CD4-positive, alpha-beta memory T cell (primary cell): Measurements from ENCODE around the gene B9D1. TPM values are rescaled to one million over a fixed set of nuclear protein-coding genes. Genes with fewer than 3 reads are reported as not detected.

Experiments
- CTCF ChIA-PET: fragments of 350-600 bp; sonication (Branson Sonifier 250); formaldehyde crosslinking; loops from one replicate; lab custom pipeline; 2021; ENCODE audit warnings: inconsistent platforms; ENCODE audit not compliant: partially characterized antibody; lab: Charles Lee
- POLR2A ChIA-PET: fragments of 350-600 bp; sonication (Branson Sonifier 250); formaldehyde crosslinking; loops from one replicate; lab custom pipeline; 2021; ENCODE audit not compliant: partially characterized antibody; lab: Charles Lee
- DNase-seq, 5 donors: peaks; one replicate each; pipeline versions ENCODE4 v3.0.0 to v3.0.0-alpha.2; 2020 to 2022; ENCODE audit warnings: mixed read lengths in 1 of 5
- H3K27ac ChIP-seq: one replicate; pipeline ENCODE4 v1.7.0; 2013; ENCODE audit warnings: low read depth, low read length
- H3K27me3 ChIP-seq: 2 replicates; pipeline ENCODE4 v1.7.0; 2013; ENCODE audit warnings: mild to moderate bottlenecking, low read length, moderate library complexity; ENCODE audit not compliant: insufficient read depth
- H3K36me3 ChIP-seq: 2 replicates; pipeline ENCODE4 v1.7.0; 2013; ENCODE audit warnings: mild to moderate bottlenecking, low read length, moderate library complexity; ENCODE audit not compliant: insufficient read depth
- H3K4me1 ChIP-seq: 2 replicates; pipeline ENCODE4 v1.7.0; 2013; ENCODE audit warnings: mild to moderate bottlenecking, low read length, moderate library complexity; ENCODE audit not compliant: insufficient read depth
- H3K4me3 ChIP-seq, 2 donors: one replicate each; pipeline ENCODE4 v1.7.0; 2013; ENCODE audit warnings: low read length in 2 of 2, mild to moderate bottlenecking in 1 of 2
- H3K9me3 ChIP-seq, 2 donors: one replicate each; pipeline ENCODE4 v1.7.0; 2013; ENCODE audit warnings: low read length in 2 of 2, control low read depth in 1 of 2; ENCODE audit not compliant: control insufficient read depth in 1 of 2
- H3K27ac Mint-ChIP-seq, 7 donors: one replicate each; pipeline ENCODE4 v1.8.0; 2020 to 2021; ENCODE audit warnings: mixed read lengths in 7 of 7, mild to moderate bottlenecking in 6 of 7, inconsistent platforms in 3 of 7, moderate library complexity in 3 of 7
- H3K27me3 Mint-ChIP-seq, 2 donors: one replicate each; pipeline ENCODE4 v1.8.0; 2020 to 2021; ENCODE audit warnings: mixed read lengths in 2 of 2
- H3K36me3 Mint-ChIP-seq, 2 donors: one replicate each; pipeline ENCODE4 v1.8.0; 2020 to 2021; ENCODE audit warnings: mixed read lengths in 2 of 2, inconsistent platforms in 1 of 2, mild to moderate bottlenecking in 1 of 2
- H3K4me1 Mint-ChIP-seq, 4 donors: one replicate each; pipeline ENCODE4 v1.8.0; 2020 to 2021; ENCODE audit warnings: mixed read lengths in 4 of 4, mild to moderate bottlenecking in 1 of 4
- H3K4me3 Mint-ChIP-seq, 8 donors: one replicate each; pipeline ENCODE4 v1.8.0; 2020 to 2021; ENCODE audit warnings: mixed read lengths in 8 of 8, mild to moderate bottlenecking in 7 of 8, moderate library complexity in 6 of 8, inconsistent platforms in 3 of 8
- H3K9me3 Mint-ChIP-seq, 8 donors: one replicate each; pipeline ENCODE4 v1.8.0; 2020 to 2021; ENCODE audit warnings: mixed read lengths in 8 of 8, mild to moderate bottlenecking in 5 of 8, inconsistent platforms in 3 of 8, moderate library complexity in 1 of 8
- intact Hi-C: fragments of 100-400 bp; cut with micrococcal nuclease; formaldehyde crosslinking; loops from one replicate; pipeline ENCODE4 v1.15.1; 2023
- polyA plus RNA-seq, 2 donors: library from polyadenylated mRNA; unstranded; fragments of 300-500 nt; fragmentation: Illumina TruSeq; gene quantifications; one replicate each; pipeline ENCODE4 v1.2.3, GENCODE V29; 2021
- total RNA-seq, 2 experiments: library from RNA; stranded (reverse); gene quantifications; one replicate each; pipeline ENCODE4 v1.2.3, GENCODE V29; 2021

Gene B9D1
- total and polyA plus RNA-seq, 4 experiments from 2014 or later = 0.29 to 2.8 (median 2.5) TPM; not detected in 1

DNA sequence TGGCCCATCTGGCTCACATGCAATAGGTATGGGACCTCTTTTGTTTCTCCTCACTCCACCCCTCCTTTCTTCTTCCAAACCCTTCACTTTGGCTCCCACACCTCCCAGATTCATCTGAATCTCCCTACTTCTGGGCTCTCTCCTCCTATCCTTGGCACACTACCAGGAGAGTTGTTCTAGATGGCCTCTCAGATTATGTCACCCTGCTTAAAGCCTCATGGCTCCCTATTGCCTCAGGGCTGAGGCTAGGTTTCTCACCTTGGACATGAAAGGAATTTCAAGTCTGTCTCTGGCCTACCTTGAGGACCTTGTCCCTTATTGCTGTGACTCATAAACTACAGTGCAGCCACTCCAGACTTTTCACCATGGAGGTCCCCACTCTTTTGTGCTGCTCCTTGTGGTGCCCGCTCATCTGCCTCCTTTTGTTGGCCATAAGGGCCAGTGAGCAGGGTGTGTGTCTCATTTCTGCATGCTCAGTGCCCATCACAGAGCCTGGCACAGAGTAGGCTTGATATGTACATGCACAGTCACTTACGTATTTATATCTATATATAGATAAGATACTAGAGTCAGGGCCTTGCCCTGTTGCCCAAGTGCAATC is 25.5 kb upstream of the B9D1 start:
- H3K4me3 ChIP-seq = no peak overlapping the region
- H3K27ac Mint-ChIP-seq = peak overlapping the region in 1 of 7 donors; percentile 43
- no peaks in the 10 kb centered on the region for H3K36me3 ChIP-seq
- CTCF ChIA-PET = interaction anchor here (2.1 kb wide), 1 partner anchor 25 kb away, joined by 6 read pairs; no protein-coding TSS in a partner anchor
- no peak overlapping the region for H3K27ac ChIP-seq
- no peaks in the 10 kb centered on the region for H3K9me3 ChIP-seq
- POLR2A ChIA-PET = no interaction called here
- H3K4me1 ChIP-seq = no peaks in the 10 kb centered on the region
- H3K9me3 Mint-ChIP-seq = no peaks in the 10 kb centered on the region
- no peaks in the 10 kb centered on the region for H3K27me3 Mint-ChIP-seq
- no peak for DNase-seq
- no peak overlapping the region for H3K4me3 Mint-ChIP-seq
- intact Hi-C loops = no loop called here
- no peaks in the 10 kb centered on the region for H3K27me3 ChIP-seq
- H3K36me3 Mint-ChIP-seq = peaks cover 6 to 15% of the 10 kb centered on the region in 2 donors
- peaks cover 0 to 4% (median 2%) of the 10 kb centered on the region in 4 donors for H3K4me1 Mint-ChIP-seq

DNA sequence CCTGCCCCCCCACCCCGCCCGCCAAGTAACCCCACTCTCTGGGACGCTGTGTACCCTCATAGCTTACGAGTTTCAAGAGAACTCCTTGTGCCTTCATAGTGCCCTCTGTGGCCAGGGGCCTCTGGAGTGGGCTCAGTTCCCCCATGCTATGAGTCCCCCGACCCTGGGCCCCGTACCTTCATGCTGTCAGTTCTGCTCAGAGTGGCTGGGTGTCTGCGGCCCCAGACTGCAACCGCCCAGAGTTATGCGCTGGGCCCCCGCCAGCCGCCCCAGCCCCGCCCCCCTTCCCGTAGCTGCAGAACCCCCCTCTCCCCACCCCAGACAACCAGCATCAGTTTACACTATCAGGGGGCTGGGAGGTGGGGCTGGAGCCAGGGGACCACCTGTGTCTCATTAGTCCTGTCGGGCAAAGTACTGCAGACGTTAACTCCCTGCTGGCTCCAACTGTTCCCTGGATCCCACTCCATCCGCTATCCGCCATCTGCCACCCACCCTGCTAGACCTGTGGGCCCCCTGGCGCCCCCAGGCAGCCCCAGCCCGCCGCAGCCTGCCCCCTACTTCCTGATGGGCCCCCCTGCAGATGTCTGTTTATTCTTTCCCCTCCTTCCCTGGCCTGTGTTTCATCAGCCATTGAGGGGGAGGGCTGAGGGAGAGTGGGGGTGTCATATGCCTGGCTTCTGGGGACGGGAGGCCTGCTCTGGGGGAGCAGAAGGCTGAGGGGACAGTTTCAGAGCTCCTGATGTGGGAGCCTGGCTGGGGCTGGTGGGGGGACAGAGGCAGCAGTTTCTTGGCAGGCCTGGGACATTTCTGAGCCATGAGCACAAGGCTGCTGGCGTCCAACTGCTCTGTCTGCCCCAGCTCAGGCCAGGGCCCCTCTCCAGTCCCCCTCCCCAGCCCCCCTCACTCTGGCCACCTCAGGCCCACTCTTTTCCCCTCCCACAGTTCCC is 24.7 kb upstream of the B9D1 start, which contains the start of gene MFAP4:
Gene MFAP4, minus strand, starts transcription at position 217 of the 947 bp plus-strand sequence. Its CDS starts 35 bp downstream, at position 182.
- POLR2A ChIA-PET = interaction anchor here (1.1 to 1.5 kb wide), 2 partner anchors 10 to 17 kb away, joined by 3 to 5 read pairs; partner anchors contain the start of gene MAPK7
- CTCF ChIA-PET = interaction anchor here (1.1 to 3.8 kb wide), 2 partner anchors 25 to 60 kb away, joined by 4 to 15 read pairs; partner anchors contain the start of gene B9D1
- H3K9me3 ChIP-seq = no peaks in the 10 kb centered on the region
- no peak within 1 kb of the TSS for H3K27ac ChIP-seq
- no peak within 1 kb of the TSS for H3K4me3 Mint-ChIP-seq
- H3K27me3 Mint-ChIP-seq = no peaks in the 10 kb centered on the region
- peak within 1 kb of the TSS in 2 of 7 donors; percentile 44 to 60 for H3K27ac Mint-ChIP-seq
- no peaks in the 10 kb centered on the region for H3K4me1 ChIP-seq
- intact Hi-C loops = no loop called here
- H3K36me3 ChIP-seq = no peaks in the 10 kb centered on the region
- H3K4me3 ChIP-seq = no peak within 1 kb of the TSS
- DNase-seq = no peak
- H3K4me1 Mint-ChIP-seq = peaks cover 0 to 4% (median 2%) of the 10 kb centered on the region in 4 donors
- H3K36me3 Mint-ChIP-seq = peaks cover 6 to 20% of the 10 kb centered on the region in 2 donors
- H3K27me3 ChIP-seq = no peaks in the 10 kb centered on the region
- no peaks in the 10 kb centered on the region for H3K9me3 Mint-ChIP-seq

DNA sequence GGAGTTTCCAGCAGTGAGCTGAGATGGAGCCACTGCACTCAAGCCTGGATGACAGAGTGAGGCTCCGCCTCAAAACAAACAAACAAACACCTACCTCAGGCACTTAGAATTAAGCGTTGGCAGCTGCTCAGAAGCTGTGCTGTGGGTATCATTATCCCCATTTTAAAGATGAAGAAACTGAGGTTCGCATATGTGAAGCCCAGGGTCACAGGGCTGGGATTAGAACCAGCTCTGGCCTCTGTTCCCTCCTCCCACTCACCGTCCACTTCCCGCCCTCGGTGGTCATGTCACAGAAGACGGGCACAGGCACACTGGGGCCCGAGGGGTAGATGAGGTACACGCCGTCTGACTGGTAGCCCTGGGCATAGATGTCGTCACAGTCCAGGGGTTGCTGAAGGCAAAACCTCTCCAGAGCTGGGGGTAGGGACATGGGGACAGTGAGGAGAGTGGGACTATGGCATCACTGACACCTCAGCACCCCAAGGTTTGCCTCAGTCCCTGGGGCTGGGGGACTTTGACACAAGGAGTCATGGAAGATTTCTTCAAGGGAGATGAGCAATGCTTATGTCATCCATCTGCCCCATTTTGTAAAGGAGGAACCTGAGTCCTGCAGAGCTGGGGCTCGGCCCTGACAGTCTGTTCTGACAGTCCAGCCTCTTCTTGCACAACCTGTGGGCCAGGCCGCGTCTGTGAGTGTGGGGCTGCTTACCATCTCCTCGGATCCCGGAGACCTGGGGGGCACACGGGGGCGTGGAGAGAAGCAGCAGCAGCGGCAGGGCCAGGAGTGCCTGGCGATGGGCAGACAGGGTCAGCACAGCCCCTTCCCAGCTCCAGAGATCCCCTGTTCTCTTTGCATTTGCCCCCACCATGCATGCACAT is 23.8 kb upstream of the B9D1 start:
- Histone ChIP-seq H3K4me3 (no peak overlapping the region), H3K4me1 (no peaks in the 10 kb centered on the region), H3K9me3 (no peaks in the 10 kb centered on the region), H3K27ac (no peak overlapping the region), H3K27me3 (no peaks in the 10 kb centered on the region), H3K36me3 (no peaks in the 10 kb centered on the region)
- CTCF ChIA-PET = interaction anchor here (1.1 to 3.8 kb wide), 2 partner anchors 24 to 61 kb away, joined by 4 to 15 read pairs; partner anchors contain the start of gene B9D1
- Mint-ChIP-seq H3K4me1 (peaks cover 0 to 4% (median 2%) of the 10 kb centered on the region in 4 donors), H3K4me3 (no peak overlapping the region), H3K36me3 (peaks cover 8 to 24% of the 10 kb centered on the region in 2 donors), H3K9me3 (no peaks in the 10 kb centered on the region), H3K27me3 (no peaks in the 10 kb centered on the region), H3K27ac (peak overlapping the region in 2 of 7 donors; percentile 44 to 60)
- no peak for DNase-seq
- intact Hi-C loops = no loop called here
- POLR2A ChIA-PET = interaction anchor here (1.1 to 1.5 kb wide), 2 partner anchors 9 to 16 kb away, joined by 3 to 5 read pairs; partner anchors contain the start of gene MAPK7

DNA sequence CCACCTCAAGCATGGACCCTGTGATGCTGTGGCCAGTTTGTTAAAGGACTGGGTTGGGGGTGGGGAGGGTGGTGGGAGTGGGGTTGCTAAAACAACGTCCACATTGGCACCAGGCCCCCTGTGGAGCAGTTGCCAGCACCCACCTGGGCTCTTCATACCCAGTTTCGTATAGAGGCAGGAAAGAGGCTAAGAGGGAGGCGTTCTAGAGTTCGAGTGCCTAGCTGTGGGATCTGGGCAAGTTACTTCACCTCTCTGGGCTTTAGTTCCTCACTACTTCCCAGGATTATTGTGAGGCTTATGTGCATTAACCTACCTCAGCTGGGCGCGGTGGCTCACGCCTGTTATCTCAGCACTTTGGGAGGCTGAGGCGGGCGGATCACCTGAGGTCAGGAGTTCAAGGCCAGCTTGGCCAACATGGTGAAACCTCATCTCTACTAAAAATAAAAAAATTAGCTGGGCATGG is 23.0 kb upstream of the B9D1 start:
- no peak overlapping the region for H3K27ac ChIP-seq
- Mint-ChIP-seq H3K27ac (no peak overlapping the region), H3K4me1 (peaks cover 0 to 8% (median 3%) of the 10 kb centered on the region in 4 donors), H3K36me3 (peaks cover 15 to 31% of the 10 kb centered on the region in 2 donors), H3K9me3 (no peaks in the 10 kb centered on the region), H3K27me3 (no peaks in the 10 kb centered on the region), H3K4me3 (no peak overlapping the region)
- H3K9me3 ChIP-seq = no peaks in the 10 kb centered on the region
- ChIA-PET POLR2A (interaction anchor here (1.1 to 1.5 kb wide), 2 partner anchors 8 to 16 kb away, joined by 3 to 5 read pairs; partner anchors contain the start of gene MAPK7), CTCF (interaction anchor here (1.1 to 3.8 kb wide), 2 partner anchors 23 to 61 kb away, joined by 4 to 15 read pairs; partner anchors contain the start of gene B9D1)
- no peak for DNase-seq
- no peaks in the 10 kb centered on the region for H3K27me3 ChIP-seq
- peaks cover 4% of the 10 kb centered on the region for H3K36me3 ChIP-seq
- H3K4me1 ChIP-seq = no peaks in the 10 kb centered on the region
- H3K4me3 ChIP-seq = no peak overlapping the region
- intact Hi-C loops = no loop called here

DNA sequence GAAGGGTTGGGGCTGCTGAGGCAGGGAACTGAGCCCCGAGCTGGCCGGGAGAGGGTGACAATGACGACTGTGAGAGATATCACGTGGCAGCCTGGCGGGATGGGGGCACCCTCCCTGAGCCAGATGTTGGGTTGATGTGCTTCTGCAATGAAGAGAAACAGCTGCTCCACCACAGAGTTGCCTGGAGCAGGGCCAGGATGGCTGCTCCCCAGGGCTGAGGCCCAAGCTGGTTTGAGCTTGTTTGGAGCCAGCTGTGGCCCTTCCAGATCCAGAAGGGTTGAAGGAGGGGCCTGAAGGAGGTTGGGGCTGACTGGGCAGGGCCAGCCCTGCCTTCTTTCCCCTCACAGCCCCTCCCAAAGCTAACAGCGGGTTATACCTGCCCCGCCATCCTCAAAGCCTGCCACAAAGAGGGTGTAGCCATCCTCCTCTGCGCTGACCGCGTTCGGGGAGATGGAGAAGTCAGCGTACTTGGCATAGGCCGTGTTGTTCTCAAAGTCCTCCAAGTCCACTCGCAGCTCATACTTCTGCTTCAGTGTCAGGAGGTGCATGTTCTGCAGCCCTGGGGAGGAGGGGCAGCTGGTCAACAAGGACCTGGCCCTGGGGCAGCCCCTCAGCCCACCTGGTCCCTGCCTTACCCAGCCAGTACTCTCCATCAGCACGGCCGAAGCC is 22.3 kb upstream of the B9D1 start:
- no peaks in the 10 kb centered on the region for H3K9me3 Mint-ChIP-seq
- H3K27me3 Mint-ChIP-seq = no peaks in the 10 kb centered on the region
- H3K4me3 Mint-ChIP-seq = no peak overlapping the region
- H3K4me1 Mint-ChIP-seq = peaks cover 0 to 9% (median 3%) of the 10 kb centered on the region in 4 donors
- POLR2A ChIA-PET = no interaction called here
- intact Hi-C loops = no loop called here
- Histone ChIP-seq H3K27ac (no peak overlapping the region), H3K4me1 (no peaks in the 10 kb centered on the region), H3K4me3 (no peak overlapping the region), H3K9me3 (no peaks in the 10 kb centered on the region), H3K36me3 (peaks cover 10% of the 10 kb centered on the region), H3K27me3 (no peaks in the 10 kb centered on the region)
- peak overlapping the region in 4 of 7 donors; percentile 25 to 83 (median 58) for H3K27ac Mint-ChIP-seq
- DNase-seq = no peak
- CTCF ChIA-PET = interaction anchor here (0.7 to 3.8 kb wide), 2 partner anchors 22 to 47 kb away, joined by 3 to 15 read pairs; partner anchors contain the start of gene B9D1
- H3K36me3 Mint-ChIP-seq = peaks cover 22 to 38% of the 10 kb centered on the region in 2 donors
